HCT116 (cell line): Measurements from ENCODE around the gene UGT1A6. TPM values are rescaled to one million over a fixed set of nuclear protein-coding genes. Genes with fewer than 3 reads are reported as not detected.

ENCODE experiments used
- ATAC-seq: fragments of 200-7000 bp; cut with Tn5 transposase; 2 replicates; pipeline ENCODE4 v1.9.1; 2020; ENCODE audit warnings: mild to moderate bottlenecking, moderate library complexity
- BruUV-seq: library from RNA; stranded (reverse); fragments of 400-500 nt; replicated peaks from 2 replicates; lab custom pipeline; 2021; lab: Mats Ljungman, UMichigan
- CTCF ChIA-PET: fragments of 300-600 bp; sonication (Branson Sonifier 250); formaldehyde crosslinking; loops from one replicate; lab custom pipeline; 2021; ENCODE audit warnings: antibody characterized with exemption; lab: Charles Lee
- POLR2A ChIA-PET: fragments of 300-600, 350-600 bp; sonication (Branson Sonifier 250); formaldehyde crosslinking; loops from one replicate; lab custom pipeline; 2021; ENCODE audit warnings: antibody characterized with exemption; lab: Charles Lee
- RAD21 ChIA-PET, 2 experiments: fragments of 300-600 bp; sonication (Branson Sonifier 250); formaldehyde crosslinking; loops; one replicate each; lab custom pipeline; 2023; ENCODE audit warnings: low total read pairs in 2 of 2; ENCODE audit not compliant: uncharacterized antibody in 2 of 2, unreplicated experiment in 2 of 2, low non-redundant PET in 1 of 2; lab: Charles Lee
- DNase-seq: peaks from one replicate; pipeline ENCODE4 v3.0.0-alpha.2; 2010; ENCODE audit warnings: low read depth, low spot score
- H2AFZ ChIP-seq: fragments of 200-600 bp; shearing (Covaris generic), sonication (generic); 2 replicates; pipeline ENCODE4 v1.6.1; 2017; ENCODE audit warnings: low read depth, mixed run types, mixed read lengths, antibody characterized with exemption, low read length; ENCODE audit not compliant: poor library complexity, severe bottlenecking
- H3K27ac ChIP-seq: 2 replicates; pipeline ENCODE4 v1.5.1; 2012; ENCODE audit warnings: low read depth, low read length
- H3K27me3 ChIP-seq: fragments of 200-600 bp; sonication (generic); 2 replicates; pipeline ENCODE4 v1.6.1; 2016; ENCODE audit warnings: mixed run types, low read length, mixed read lengths; ENCODE audit not compliant: insufficient read depth
- H3K36me3 ChIP-seq, 2 experiments: fragments of 200-500 bp in 1 of 2; fragments of 200-600 bp in 1 of 2; sonication (Bioruptor generic) in 1 of 2; sonication (generic) in 1 of 2; 2 replicates each; pipeline versions ENCODE4 v1.5.1 to v1.6.1; 2014 to 2016; ENCODE audit warnings: low read length in 2 of 2, inconsistent platforms in 1 of 2, mixed read lengths in 1 of 2, mixed run types in 1 of 2; ENCODE audit not compliant: insufficient read depth in 2 of 2, control insufficient read depth in 1 of 2
- H3K4me1 ChIP-seq, 2 experiments: fragments of 200-600 bp in 1 of 2; sonication (generic) in 1 of 2; 2 replicates each; pipeline versions ENCODE4 v1.5.1 to v1.6.1; 2012 to 2017; ENCODE audit warnings: low read length in 2 of 2, inconsistent platforms in 1 of 2, mild to moderate bottlenecking in 1 of 2, mixed read lengths in 1 of 2, mixed run types in 1 of 2, moderate library complexity in 1 of 2; ENCODE audit not compliant: insufficient read depth in 2 of 2, control insufficient read depth in 1 of 2
- H3K4me2 ChIP-seq: fragments of 200-600 bp; sonication (generic); 2 replicates; pipeline ENCODE4 v1.6.1; 2017; ENCODE audit warnings: mixed run types, low read length, mixed read lengths
- H3K4me3 ChIP-seq, 2 experiments: fragments of 200-600 bp in 1 of 2; sonication (generic) in 1 of 2; replicated peaks in 1 of 2; 2 replicates each; pipeline ENCODE4 v1.5.1; 2011 to 2016; ENCODE audit warnings: low read length in 2 of 2, control low read depth in 1 of 2, low read depth in 1 of 2, mild to moderate bottlenecking in 1 of 2, mixed read lengths in 1 of 2, mixed run types in 1 of 2
- H3K79me2 ChIP-seq: fragments of 200-600 bp; sonication (generic); 2 replicates; pipeline ENCODE4 v1.6.1; 2017; ENCODE audit warnings: mild to moderate bottlenecking, mixed run types, low read length, moderate library complexity, mixed read lengths; ENCODE audit not compliant: insufficient read depth
- H3K9ac ChIP-seq: fragments of 200-600 bp; sonication (generic); 2 replicates; pipeline ENCODE4 v1.6.1; 2016; ENCODE audit warnings: low read length, mixed read lengths
- H3K9me2 ChIP-seq: fragments of 200-600 bp; sonication (generic), shearing (Covaris generic); 2 replicates; pipeline ENCODE4 v1.6.1; 2017; ENCODE audit warnings: mixed run types, mild to moderate bottlenecking, moderate library complexity; ENCODE audit not compliant: insufficient read depth
- H3K9me3 ChIP-seq, 2 experiments: fragments of 200-500 bp in 1 of 2; fragments of 200-600 bp in 1 of 2; sonication (Bioruptor generic) in 1 of 2; sonication (generic) in 1 of 2; 2 replicates each; pipeline ENCODE4 v1.6.1; 2014 to 2017; ENCODE audit warnings: low read length in 2 of 2, mixed read lengths in 2 of 2, inconsistent platforms in 1 of 2, low read depth in 1 of 2, mild to moderate bottlenecking in 1 of 2, mixed run types in 1 of 2, moderate library complexity in 1 of 2; ENCODE audit not compliant: control insufficient read depth in 1 of 2, insufficient read depth in 1 of 2
- H4K20me1 ChIP-seq: fragments of 200-600 bp; sonication (generic), shearing (Covaris generic); 2 replicates; pipeline ENCODE4 v1.6.1; 2017; ENCODE audit warnings: mixed run types, mild to moderate bottlenecking, moderate library complexity; ENCODE audit not compliant: insufficient read depth
- CEBPB ChIP-seq: IDR thresholded peaks from 2 replicates; pipeline ENCODE4 v1.6.1; 2012; ENCODE audit warnings: low read depth
- EGR1 ChIP-seq: IDR thresholded peaks from 2 replicates; pipeline ENCODE4 v1.6.1; 2012; ENCODE audit warnings: low read depth
- ELF1 ChIP-seq: IDR thresholded peaks from 2 replicates; pipeline ENCODE4 v1.6.1; 2012; ENCODE audit warnings: low read depth, borderline replicate concordance
- EZH2phosphoT487 ChIP-seq: fragments of 200-600 bp; IDR thresholded peaks from 2 replicates; pipeline ENCODE4 v1.6.1; 2018; ENCODE audit warnings: antibody characterized with exemption, borderline replicate concordance
- FOSL1 ChIP-seq: IDR thresholded peaks from 2 replicates; pipeline ENCODE4 v1.6.1; 2012; ENCODE audit warnings: low read depth
- RAD21 ChIP-seq: IDR thresholded peaks from 2 replicates; pipeline ENCODE4 v1.6.1; 2012; ENCODE audit warnings: low read depth, mild to moderate bottlenecking
- SP1 ChIP-seq: IDR thresholded peaks from 2 replicates; pipeline ENCODE4 v1.6.1; 2012; ENCODE audit warnings: low read depth
- SRF ChIP-seq: IDR thresholded peaks from 2 replicates; pipeline ENCODE4 v1.6.1; 2012; ENCODE audit warnings: low read depth
- TCF7L2 ChIP-seq: IDR thresholded peaks from 2 replicates; pipeline ENCODE4 v1.7.0; 2011; ENCODE audit warnings: borderline replicate concordance, inconsistent platforms; ENCODE audit not compliant: insufficient read depth, insufficient read length; ENCODE audit errors: extremely low read depth
- ZNF274 ChIP-seq: fragments of 200-500 bp; sonication (Bioruptor generic); IDR thresholded peaks from 2 replicates; pipeline ENCODE4 v1.6.1; 2014; ENCODE audit warnings: mild to moderate bottlenecking, low read depth, low read length, inconsistent platforms
- intact Hi-C: fragments of 100-400 bp; cut with micrococcal nuclease; formaldehyde crosslinking; loops from 2 replicates; pipeline ENCODE4 v1.10.0; 2022
- total RNA-seq: library from RNA; stranded (reverse); gene quantifications from one replicate; pipeline ENCODE4 v1.2.1, GENCODE V29; 2021; ENCODE audit not compliant: unreplicated experiment
- TF ChIP-seq, protein P1 (sequence below): IDR thresholded peaks from 2 replicates; pipeline ENCODE4 v1.6.1; 2012
- TF ChIP-seq, protein P2 (sequence below): IDR thresholded peaks from 2 replicates; pipeline ENCODE4 v1.6.1; 2012; ENCODE audit warnings: low read depth
- TF ChIP-seq, protein P3 (sequence below), 3 experiments: fragments of 200-600 bp in 1 of 3; sonication (generic) in 1 of 3; IDR thresholded peaks in 2 of 3; conservative IDR thresholded peaks in 1 of 3; 2 replicates each; pipeline ENCODE4 v1.5.1; 2012 to 2017; ENCODE audit warnings: low read depth in 2 of 3, low read length in 2 of 3, antibody characterized with exemption in 1 of 3, borderline replicate concordance in 1 of 3, control low read depth in 1 of 3, mild to moderate bottlenecking in 1 of 3, mixed read lengths in 1 of 3, mixed run types in 1 of 3, moderate library complexity in 1 of 3; ENCODE audit not compliant: insufficient read depth in 1 of 3

Gene UGT1A6
- total RNA-seq, 1 experiment from 2014 or later: not detected

DNA sequence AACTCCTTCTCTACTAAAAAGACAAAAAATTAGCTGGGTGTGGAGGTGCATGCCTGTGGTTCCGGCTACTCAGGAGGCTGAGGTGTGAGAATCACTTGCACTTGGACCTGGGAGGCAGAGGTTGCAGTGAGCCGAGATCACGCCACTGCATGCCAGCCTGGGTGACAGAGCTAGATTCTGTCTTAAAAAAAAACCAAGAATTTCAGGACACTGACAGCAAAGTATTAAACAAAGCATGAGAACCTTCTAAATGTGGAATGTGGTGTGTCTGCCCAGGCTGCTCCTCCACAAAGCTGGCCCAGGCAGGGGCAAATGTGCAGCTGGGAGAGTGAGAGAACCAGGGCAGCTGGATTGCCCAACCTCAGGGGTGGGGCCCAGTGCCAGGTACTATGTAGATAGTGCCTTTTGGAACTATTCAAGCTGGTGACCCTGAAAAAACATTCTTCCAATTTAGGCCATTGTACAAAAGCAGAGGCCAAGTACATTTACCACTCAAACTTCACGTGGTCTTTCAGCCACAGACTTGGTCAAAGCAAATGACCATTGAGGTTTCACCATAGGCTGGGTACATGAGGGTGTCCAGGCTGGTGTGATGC, 13.3 kb downstream of the UGT1A6 start:
- no peak for DNase-seq
- Histone ChIP-seq H3K4me2 (no peak overlapping the region), H3K9ac (no peak overlapping the region), H2AFZ (no peak overlapping the region), H3K36me3 (no peaks in the 10 kb centered on the region), H3K9me3 (no peaks in the 10 kb centered on the region), H3K9me2 (no peaks in the 10 kb centered on the region), H3K27me3 (no peaks in the 10 kb centered on the region), H3K79me2 (no peaks in the 10 kb centered on the region), H3K4me1 (no peaks in the 10 kb centered on the region)
- ChIA-PET RAD21 (no interaction called here), CTCF (no interaction called here)
- intact Hi-C loops: no loop called here
- BruUV-seq: no TSS peak
- TF ChIP-seq, protein P1, sequence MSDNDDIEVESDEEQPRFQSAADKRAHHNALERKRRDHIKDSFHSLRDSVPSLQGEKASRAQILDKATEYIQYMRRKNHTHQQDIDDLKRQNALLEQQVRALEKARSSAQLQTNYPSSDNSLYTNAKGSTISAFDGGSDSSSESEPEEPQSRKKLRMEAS: no peak
- TF ChIP-seq FOSL1: no peak
- TF ChIP-seq ZNF274: no peak
- TF ChIP-seq ELF1: no peak
- no peak for TF ChIP-seq SRF
- TF ChIP-seq, protein P2, sequence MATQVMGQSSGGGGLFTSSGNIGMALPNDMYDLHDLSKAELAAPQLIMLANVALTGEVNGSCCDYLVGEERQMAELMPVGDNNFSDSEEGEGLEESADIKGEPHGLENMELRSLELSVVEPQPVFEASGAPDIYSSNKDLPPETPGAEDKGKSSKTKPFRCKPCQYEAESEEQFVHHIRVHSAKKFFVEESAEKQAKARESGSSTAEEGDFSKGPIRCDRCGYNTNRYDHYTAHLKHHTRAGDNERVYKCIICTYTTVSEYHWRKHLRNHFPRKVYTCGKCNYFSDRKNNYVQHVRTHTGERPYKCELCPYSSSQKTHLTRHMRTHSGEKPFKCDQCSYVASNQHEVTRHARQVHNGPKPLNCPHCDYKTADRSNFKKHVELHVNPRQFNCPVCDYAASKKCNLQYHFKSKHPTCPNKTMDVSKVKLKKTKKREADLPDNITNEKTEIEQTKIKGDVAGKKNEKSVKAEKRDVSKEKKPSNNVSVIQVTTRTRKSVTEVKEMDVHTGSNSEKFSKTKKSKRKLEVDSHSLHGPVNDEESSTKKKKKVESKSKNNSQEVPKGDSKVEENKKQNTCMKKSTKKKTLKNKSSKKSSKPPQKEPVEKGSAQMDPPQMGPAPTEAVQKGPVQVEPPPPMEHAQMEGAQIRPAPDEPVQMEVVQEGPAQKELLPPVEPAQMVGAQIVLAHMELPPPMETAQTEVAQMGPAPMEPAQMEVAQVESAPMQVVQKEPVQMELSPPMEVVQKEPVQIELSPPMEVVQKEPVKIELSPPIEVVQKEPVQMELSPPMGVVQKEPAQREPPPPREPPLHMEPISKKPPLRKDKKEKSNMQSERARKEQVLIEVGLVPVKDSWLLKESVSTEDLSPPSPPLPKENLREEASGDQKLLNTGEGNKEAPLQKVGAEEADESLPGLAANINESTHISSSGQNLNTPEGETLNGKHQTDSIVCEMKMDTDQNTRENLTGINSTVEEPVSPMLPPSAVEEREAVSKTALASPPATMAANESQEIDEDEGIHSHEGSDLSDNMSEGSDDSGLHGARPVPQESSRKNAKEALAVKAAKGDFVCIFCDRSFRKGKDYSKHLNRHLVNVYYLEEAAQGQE: no peak
- TF ChIP-seq CEBPB: no peak
- no peak for TF ChIP-seq RAD21
- no peak for TF ChIP-seq TCF7L2
- no peak for TF ChIP-seq EGR1
- TF ChIP-seq, protein P3, sequence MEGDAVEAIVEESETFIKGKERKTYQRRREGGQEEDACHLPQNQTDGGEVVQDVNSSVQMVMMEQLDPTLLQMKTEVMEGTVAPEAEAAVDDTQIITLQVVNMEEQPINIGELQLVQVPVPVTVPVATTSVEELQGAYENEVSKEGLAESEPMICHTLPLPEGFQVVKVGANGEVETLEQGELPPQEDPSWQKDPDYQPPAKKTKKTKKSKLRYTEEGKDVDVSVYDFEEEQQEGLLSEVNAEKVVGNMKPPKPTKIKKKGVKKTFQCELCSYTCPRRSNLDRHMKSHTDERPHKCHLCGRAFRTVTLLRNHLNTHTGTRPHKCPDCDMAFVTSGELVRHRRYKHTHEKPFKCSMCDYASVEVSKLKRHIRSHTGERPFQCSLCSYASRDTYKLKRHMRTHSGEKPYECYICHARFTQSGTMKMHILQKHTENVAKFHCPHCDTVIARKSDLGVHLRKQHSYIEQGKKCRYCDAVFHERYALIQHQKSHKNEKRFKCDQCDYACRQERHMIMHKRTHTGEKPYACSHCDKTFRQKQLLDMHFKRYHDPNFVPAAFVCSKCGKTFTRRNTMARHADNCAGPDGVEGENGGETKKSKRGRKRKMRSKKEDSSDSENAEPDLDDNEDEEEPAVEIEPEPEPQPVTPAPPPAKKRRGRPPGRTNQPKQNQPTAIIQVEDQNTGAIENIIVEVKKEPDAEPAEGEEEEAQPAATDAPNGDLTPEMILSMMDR (IDR thresholded peaks at IDR 0.05 in 2 of 3, conservative IDR thresholded peaks at IDR 0.05 in 1 of 3; ENCODE audit: borderline replicate concordance in 1 of 3, insufficient read depth in 1 of 3, low read depth in 2 of 3, low read length in 2 of 3): no peak
- no peak for TF ChIP-seq EZH2phosphoT487
- no peak for TF ChIP-seq SP1
- TF ChIP-seq, all 23 proteins: peak for 0
- no peaks in the 10 kb centered on the region for H4K20me1 ChIP-seq
- H3K27ac ChIP-seq: no peak overlapping the region
- H3K4me3 ChIP-seq: no peak overlapping the region
- POLR2A ChIA-PET: no interaction called here
- ATAC-seq: no peak
